ENCODE measurements around the gene TPD52L2. TPM values are rescaled to one million over a fixed set of nuclear protein-coding genes. Genes with fewer than 3 reads are reported as not detected.

TPD52L2 gene
- total and polyA plus RNA-seq, 2 donors from 2014 or later = 73.1 to 78.0 TPM

DNA sequence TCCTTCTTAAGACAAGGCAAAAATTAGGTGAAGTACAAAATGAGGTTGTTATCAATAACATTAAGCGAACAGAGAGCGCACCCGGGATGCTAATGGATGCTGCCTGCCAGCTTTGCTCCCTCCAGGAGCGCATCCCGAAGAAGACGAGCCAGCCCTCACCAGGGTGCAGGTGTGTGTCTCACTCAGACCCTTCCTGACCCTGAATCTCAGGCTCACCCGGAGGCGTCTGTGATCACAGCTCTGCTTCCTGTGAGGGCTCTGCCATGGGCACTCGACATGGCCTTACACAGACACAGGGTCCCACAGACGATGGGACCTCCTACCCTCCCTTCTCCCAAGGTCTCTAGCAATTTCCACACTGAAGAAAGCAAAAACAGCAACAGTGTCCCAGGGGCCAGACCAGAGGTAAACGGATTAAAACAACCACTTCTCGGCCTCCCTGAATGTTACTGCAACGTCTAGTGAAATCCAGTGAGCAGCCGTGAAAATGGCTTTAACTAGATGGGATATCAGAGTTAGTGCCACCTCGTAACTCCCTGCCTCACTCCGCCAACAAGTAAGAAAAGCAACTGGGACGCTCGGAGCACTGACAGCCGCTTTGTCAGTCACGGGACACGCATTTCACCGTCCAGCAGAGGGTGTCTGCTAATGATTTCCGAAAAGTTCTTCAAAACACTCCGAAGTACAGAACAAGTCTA is 45.7 kb upstream of the TPD52L2 start:
- intact Hi-C loops (cut with DNase I) = no loop called here
- Histone ChIP-seq H3K4me1 (ENCODE audit: control insufficient read depth in 2 of 3, insufficient read depth in 2 of 3, low read depth in 1 of 3, low read length in 3 of 3) (peaks cover 0 to 23% (median 3%) of the 10 kb centered on the region in 3 donors), H3K9me3 (ENCODE audit: control insufficient read depth in 2 of 3, insufficient read depth in 1 of 3, low read length in 3 of 3) (no peaks in the 10 kb centered on the region), H3K27me3 (ENCODE audit: control insufficient read depth, insufficient read depth, low read length) (no peaks in the 10 kb centered on the region), H3K9ac (ENCODE audit: low read length in 3 of 3) (peak overlapping the region in 1 of 3 donors; percentile 12), H3K4me3 (ENCODE audit: low read length in 3 of 3) (peak overlapping the region in 2 of 3 donors; percentile 23 to 34), H3K36me3 (ENCODE audit: control insufficient read depth in 2 of 3, insufficient read depth in 3 of 3, low read length in 3 of 3) (peaks cover 0 to 6% (median 0%) of the 10 kb centered on the region in 3 donors), H3K27ac (ENCODE audit: low read depth in 2 of 2, low read length in 2 of 2) (peak overlapping the region in 1 of 2 donors; percentile 1)
- peak in 2 of 5 donors; percentile 53 to 73 for DNase-seq
- no peak for FAIRE-seq
- TF ChIP-seq, protein P1, sequence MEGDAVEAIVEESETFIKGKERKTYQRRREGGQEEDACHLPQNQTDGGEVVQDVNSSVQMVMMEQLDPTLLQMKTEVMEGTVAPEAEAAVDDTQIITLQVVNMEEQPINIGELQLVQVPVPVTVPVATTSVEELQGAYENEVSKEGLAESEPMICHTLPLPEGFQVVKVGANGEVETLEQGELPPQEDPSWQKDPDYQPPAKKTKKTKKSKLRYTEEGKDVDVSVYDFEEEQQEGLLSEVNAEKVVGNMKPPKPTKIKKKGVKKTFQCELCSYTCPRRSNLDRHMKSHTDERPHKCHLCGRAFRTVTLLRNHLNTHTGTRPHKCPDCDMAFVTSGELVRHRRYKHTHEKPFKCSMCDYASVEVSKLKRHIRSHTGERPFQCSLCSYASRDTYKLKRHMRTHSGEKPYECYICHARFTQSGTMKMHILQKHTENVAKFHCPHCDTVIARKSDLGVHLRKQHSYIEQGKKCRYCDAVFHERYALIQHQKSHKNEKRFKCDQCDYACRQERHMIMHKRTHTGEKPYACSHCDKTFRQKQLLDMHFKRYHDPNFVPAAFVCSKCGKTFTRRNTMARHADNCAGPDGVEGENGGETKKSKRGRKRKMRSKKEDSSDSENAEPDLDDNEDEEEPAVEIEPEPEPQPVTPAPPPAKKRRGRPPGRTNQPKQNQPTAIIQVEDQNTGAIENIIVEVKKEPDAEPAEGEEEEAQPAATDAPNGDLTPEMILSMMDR (IDR thresholded peaks at IDR 0.05; ENCODE audit: borderline replicate concordance, extremely low read depth, insufficient read depth) = peak; percentile 25

DNA sequence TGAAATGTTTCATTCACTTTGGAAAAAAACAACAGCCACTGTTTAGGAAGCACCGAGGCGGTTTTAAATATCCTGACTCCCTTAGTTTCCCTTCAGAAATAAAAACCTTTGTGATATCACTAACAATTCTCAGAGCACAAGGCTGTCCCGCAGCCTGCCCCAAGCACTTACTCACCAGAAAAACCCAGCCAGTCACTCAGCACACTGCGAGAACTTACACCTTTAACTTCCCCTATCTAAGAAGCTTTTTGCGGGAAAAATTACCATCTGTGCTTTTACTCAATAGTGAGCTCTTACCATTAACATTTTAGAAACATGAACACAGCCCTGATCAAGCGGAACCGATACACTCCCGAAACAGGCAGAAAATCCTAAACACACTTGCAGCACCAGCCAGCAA is 43.3 kb upstream of the TPD52L2 start:
- FAIRE-seq (no peak), DNase-seq (no peak)
- Histone ChIP-seq H3K9me3 (ENCODE audit: control insufficient read depth in 2 of 3, insufficient read depth in 1 of 3, low read length in 3 of 3) (no peaks in the 10 kb centered on the region), H3K27me3 (ENCODE audit: control insufficient read depth, insufficient read depth, low read length) (no peaks in the 10 kb centered on the region), H3K36me3 (ENCODE audit: control insufficient read depth in 2 of 3, insufficient read depth in 3 of 3, low read length in 3 of 3) (no peaks in the 10 kb centered on the region), H3K4me1 (ENCODE audit: control insufficient read depth in 2 of 3, insufficient read depth in 2 of 3, low read depth in 1 of 3, low read length in 3 of 3) (peaks cover 0 to 20% (median 3%) of the 10 kb centered on the region in 3 donors), H3K27ac (ENCODE audit: low read depth in 2 of 2, low read length in 2 of 2) (no peak overlapping the region), H3K4me3 (ENCODE audit: low read length in 3 of 3) (no peak overlapping the region), H3K9ac (ENCODE audit: low read length in 3 of 3) (no peak overlapping the region)
- TF ChIP-seq, protein P1 (IDR thresholded peaks at IDR 0.05; ENCODE audit: borderline replicate concordance, extremely low read depth, insufficient read depth) = no peak
- intact Hi-C loops (cut with DNase I) = no loop called here

DNA sequence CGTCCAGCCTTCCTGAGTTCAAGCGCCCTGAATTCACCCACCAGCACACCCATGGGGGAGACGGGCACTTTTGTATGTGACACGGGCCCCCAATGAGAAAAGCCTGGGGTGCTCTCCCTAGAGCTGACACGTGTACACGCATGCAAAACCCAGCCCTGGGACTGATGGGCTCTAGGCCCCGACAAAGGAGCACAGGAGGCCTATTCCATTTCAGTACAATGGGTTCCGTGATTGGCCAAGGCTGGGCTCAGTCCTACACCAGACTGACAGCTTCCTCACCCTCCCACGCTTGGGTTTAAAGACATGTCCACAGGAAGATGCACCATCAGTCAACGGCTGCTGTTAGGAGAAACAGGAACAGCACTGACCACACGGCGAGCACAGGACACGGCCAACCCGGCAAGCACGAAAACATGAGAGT is 42.8 kb upstream of the TPD52L2 start:
- TF ChIP-seq, protein P1 (IDR thresholded peaks at IDR 0.05; ENCODE audit: borderline replicate concordance, extremely low read depth, insufficient read depth) = no peak
- intact Hi-C loops (cut with DNase I) = no loop called here
- Histone ChIP-seq H3K9ac (ENCODE audit: low read length in 3 of 3) (no peak overlapping the region), H3K9me3 (ENCODE audit: control insufficient read depth in 2 of 3, insufficient read depth in 1 of 3, low read length in 3 of 3) (no peaks in the 10 kb centered on the region), H3K27me3 (ENCODE audit: control insufficient read depth, insufficient read depth, low read length) (no peaks in the 10 kb centered on the region), H3K4me1 (ENCODE audit: control insufficient read depth in 2 of 3, insufficient read depth in 2 of 3, low read depth in 1 of 3, low read length in 3 of 3) (peaks cover 0 to 23% (median 3%) of the 10 kb centered on the region in 3 donors), H3K27ac (ENCODE audit: low read depth in 2 of 2, low read length in 2 of 2) (peak overlapping the region; percentile 9 to 53), H3K36me3 (ENCODE audit: control insufficient read depth in 2 of 3, insufficient read depth in 3 of 3, low read length in 3 of 3) (no peaks in the 10 kb centered on the region), H3K4me3 (ENCODE audit: low read length in 3 of 3) (no peak overlapping the region)
- FAIRE-seq (no peak), DNase-seq (peak in 4 of 5 donors; percentile 83 to 90 (median 88))
